ENCODE results near the gene HTR1A. TPM values are rescaled to one million over a fixed set of nuclear protein-coding genes. Genes with fewer than 3 reads are reported as not detected.

HTR1A gene
- total and polyA plus RNA-seq, 2 of the 8 experiments (the other 6 are each of a cell fraction or from before 2014, with no cell fraction given), result 4.7 to 6.5 TPM

DNA sequence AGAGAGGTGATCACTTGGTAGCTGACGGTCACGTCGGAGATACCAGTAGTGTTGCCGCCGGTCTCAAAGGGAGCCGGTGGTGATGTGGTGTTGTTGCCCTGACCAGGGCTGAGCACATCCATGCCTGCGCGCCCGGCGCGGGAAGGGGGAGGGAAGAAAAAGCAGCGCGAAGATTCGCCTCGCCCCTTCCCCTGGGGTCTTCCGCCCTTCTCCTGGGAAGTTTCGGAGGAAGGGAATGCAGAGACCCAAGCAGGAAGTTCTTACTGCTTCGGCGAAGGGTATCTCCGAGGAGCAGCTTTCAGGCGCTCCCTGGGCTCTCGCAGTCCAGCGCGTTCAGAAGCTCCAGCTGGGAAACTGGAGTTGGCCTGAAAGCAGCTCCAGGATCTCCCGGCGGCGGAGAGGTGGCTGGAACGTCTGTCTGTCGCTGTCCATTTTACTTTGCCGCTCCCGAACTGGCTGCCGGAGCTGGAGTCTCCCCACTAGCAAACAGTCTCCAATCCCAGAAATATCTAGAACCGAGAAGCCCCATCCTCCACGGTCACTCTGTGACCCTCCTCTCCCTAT lies 565 bp downstream of the HTR1A start:
- WGBS, 2 experiments (ENCODE audit: extremely low coverage in 1 of 2, insufficient coverage in 1 of 2, insufficient read length in 1 of 2, insufficient replicate concordance in 2 of 2, low coverage in 1 of 2, low lambda C conversion rate in 2 of 2, missing lambda C conversion rate in 1 of 2), result 9% methylated on average over 31 of the region's 34 CpGs; no CpG with 5 or more reads in 1 of the 2 experiments
- Histone ChIP-seq H3K4ac (replicated peaks; ENCODE audit: insufficient read length, low read depth, low read length) (no peak overlapping the region), H3K23ac (ENCODE audit: insufficient read length) (no peak overlapping the region), H3K27me3 (replicated peaks in 1 of 4; ENCODE audit: control insufficient read depth in 3 of 4, extremely low read depth in 1 of 4, insufficient read depth in 3 of 4, low read length in 3 of 4) (peaks cover 5 to 33% (median 23%) of the 10 kb centered on the region in 4 experiments), H2BK15ac (ENCODE audit: low read length) (no peak overlapping the region), H2BK5ac (ENCODE audit: low read depth, low read length) (0 out of 2 replicates have a peak overlapping the region, but pooled peaks have one; percentile 8), H3K79me1 (ENCODE audit: low read depth, low read length) (no peaks in the 10 kb centered on the region), H3K27ac (ENCODE audit: low read depth, low read length) (no peak overlapping the region), H3K56ac (replicated peaks; ENCODE audit: insufficient read length, low read depth, low read length) (no peak overlapping the region), H4K5ac (ENCODE audit: insufficient read length, low read depth, low read length) (no peak overlapping the region), H2BK12ac (ENCODE audit: low read depth, low read length) (peak overlapping the region; percentile 78; the same call in 1 of the 2 replicates), H2AK5ac (ENCODE audit: low read depth, low read length) (no peak overlapping the region), H4K20me1 (replicated peaks in 1 of 2; ENCODE audit: control insufficient read depth in 1 of 2, insufficient read depth in 2 of 2, low read length in 2 of 2) (no peaks in the 10 kb centered on the region), H3K36me3 (ENCODE audit: control insufficient read depth in 2 of 4, insufficient read depth in 4 of 4, low read length in 3 of 4) (no peaks in the 10 kb centered on the region), H3K18ac (ENCODE audit: extremely low read depth, low read length) (no peak overlapping the region; the same call in 1 of the 2 replicates), H2AFZ (ENCODE audit: low read length) (0 out of 2 replicates have a peak overlapping the region, but pooled peaks have one; percentile 48), H2BK20ac (ENCODE audit: low read length) (no peak overlapping the region), H3K23me2 (ENCODE audit: low read depth, low read length) (peaks cover 6% of the 10 kb centered on the region; the same call in 1 of the 2 replicates), H3K9me3 (ENCODE audit: insufficient read depth in 2 of 2, low read depth in 1 of 2, low read length in 1 of 2) (peaks cover 0 to 10% of the 10 kb centered on the region in 2 experiments; a peak in 2 of 4 replicates), H2BK120ac (replicated peaks; ENCODE audit: low read depth, low read length) (no peak overlapping the region), H3K79me2 (ENCODE audit: control insufficient read depth in 1 of 2, insufficient read depth in 2 of 2, low read length in 2 of 2) (no peaks in the 10 kb centered on the region), H3K14ac (ENCODE audit: insufficient read length) (no peak overlapping the region), H3K4me1 (replicated peaks in 1 of 4; ENCODE audit: control insufficient read depth in 3 of 4, insufficient read depth in 4 of 4, low read length in 3 of 4) (peaks cover 0 to 15% (median 6%) of the 10 kb centered on the region in 4 experiments; a peak in 6 of 7 replicates), H3K9ac (replicated peaks in 1 of 4; ENCODE audit: extremely low read depth in 1 of 4, low read depth in 3 of 4, low read length in 3 of 4) (no peak overlapping the region), H4K91ac (replicated peaks; ENCODE audit: insufficient read length, low read length) (no peak overlapping the region), H3K4me2 (ENCODE audit: insufficient read depth in 1 of 2, low read depth in 2 of 2, low read length in 2 of 2) (peak overlapping the region; percentile 84 to 98), H3K4me3 (ENCODE audit: extremely low read depth in 1 of 4, insufficient read depth in 2 of 4, low read depth in 3 of 4, low read length in 4 of 4) (peak overlapping the region; percentile 50 to 64 (median 58)), H4K8ac (ENCODE audit: extremely low read depth, insufficient read depth, low read length) (peak overlapping the region; percentile 9)
- FAIRE-seq, result no peak
- ChIA-PET POLR2A (ENCODE audit: partially characterized antibody) (no interaction called here), CTCF (ENCODE audit: partially characterized antibody) (interaction anchor here (1.0 to 4.3 kb wide), 7 partner anchors 12 to 561 kb away, joined by 3 to 47 read pairs (median 4); no protein-coding TSS in a partner anchor)
- DNase-seq (ENCODE audit: low read depth in 1 of 2, low spot score in 2 of 2), result peak in 1 of 2 experiments; percentile 50
- no peak for TF ChIP-seq KDM5A (IDR thresholded peaks at IDR 0.05; ENCODE audit: low read length)
- no peak for TF ChIP-seq TBP (IDR thresholded peaks at IDR 0.05; ENCODE audit: low read depth, low read length)
- no peak for TF ChIP-seq NRF1 (IDR thresholded peaks at IDR 0.05; ENCODE audit: low read depth, low read length)
- peak; percentile 54 for TF ChIP-seq EZH2 (IDR thresholded peaks at IDR 0.05; ENCODE audit: low read depth, low read length, severe bottlenecking)
- TF ChIP-seq JUND (IDR thresholded peaks at IDR 0.05; ENCODE audit: low read length), result no peak
- TF ChIP-seq GABPA (IDR thresholded peaks at IDR 0.05; ENCODE audit: borderline replicate concordance, insufficient read depth, low read length), result no peak
- TF ChIP-seq TAF1 (IDR thresholded peaks at IDR 0.05; ENCODE audit: low read depth, low read length), result 0 out of 2 replicates have a peak, but pooled peaks have one; percentile 11
- no peak for TF ChIP-seq CHD2 (IDR thresholded peaks at IDR 0.05; ENCODE audit: low read length)
- TF ChIP-seq, protein P1, sequence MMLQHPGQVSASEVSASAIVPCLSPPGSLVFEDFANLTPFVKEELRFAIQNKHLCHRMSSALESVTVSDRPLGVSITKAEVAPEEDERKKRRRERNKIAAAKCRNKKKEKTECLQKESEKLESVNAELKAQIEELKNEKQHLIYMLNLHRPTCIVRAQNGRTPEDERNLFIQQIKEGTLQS (IDR thresholded peaks at IDR 0.05; ENCODE audit: insufficient read depth, low read depth, low read length), result no peak
- TF ChIP-seq GTF2F1 (IDR thresholded peaks at IDR 0.05; ENCODE audit: borderline replicate concordance, low read depth, low read length), result no peak
